Measurements from ENCODE around the gene CWC27.

The CWC27 gene

DNA sequence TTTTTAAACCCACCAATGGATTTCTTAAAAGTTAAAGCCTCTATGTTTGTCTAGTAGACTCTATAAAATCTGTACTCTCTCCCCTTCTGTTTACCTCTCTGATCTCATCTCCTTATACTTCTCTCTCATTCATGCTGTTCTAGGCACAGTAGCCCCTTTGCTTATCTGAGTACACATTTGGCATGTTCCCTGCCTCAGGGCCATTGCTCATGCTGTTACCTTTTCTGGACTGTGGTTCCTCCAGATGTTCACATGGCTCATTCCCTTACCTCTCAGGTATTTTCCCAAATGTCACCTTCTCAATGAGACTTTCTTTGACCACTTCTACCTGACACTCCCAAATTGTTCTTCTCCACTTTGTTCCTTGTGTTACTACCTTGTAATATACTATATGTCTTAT is 176.1 kb downstream of the CWC27 start:
- H3K4me1 ChIP-seq (ENCODE audit: insufficient read depth, low read length): no peaks in the 10 kb centered on the region
- no peak overlapping the region for H3K27ac ChIP-seq (ENCODE audit: low read length)
- H3K79me2 ChIP-seq (ENCODE audit: insufficient read depth, low read length): no peaks in the 10 kb centered on the region
- H3K36me3 ChIP-seq (ENCODE audit: insufficient read depth, low read length): no peaks in the 10 kb centered on the region
- H3K9me3 ChIP-seq (ENCODE audit: insufficient read depth, low read length, severe bottlenecking): no peaks in the 10 kb centered on the region
- H3K4me3 ChIP-seq (ENCODE audit: low read depth in 1 of 2, low read length in 2 of 2): no peak overlapping the region
- DNase-seq: no peak
- TF ChIP-seq EZH2 (IDR thresholded peaks at IDR 0.05; ENCODE audit: borderline replicate concordance, low read depth, low read length, severe bottlenecking): no peak
- H3K9ac ChIP-seq (ENCODE audit: low read depth, low read length): no peak overlapping the region
- no peak overlapping the region for H2AFZ ChIP-seq (ENCODE audit: low read depth, low read length)
- ATAC-seq (ENCODE audit: insufficient read depth, low read depth): no peak
- H4K20me1 ChIP-seq (ENCODE audit: insufficient read depth, low read length): no peaks in the 10 kb centered on the region
- H3K4me2 ChIP-seq (ENCODE audit: insufficient read depth, low read length): no peak overlapping the region
- H3K27me3 ChIP-seq (ENCODE audit: insufficient read depth, low read length, poor library complexity): no peaks in the 10 kb centered on the region

GRCh38 chr5:64947031-64947430 is 178.3 kb downstream of the CWC27 start:
- Histone ChIP-seq H3K9ac (ENCODE audit: low read depth, low read length) (no peak overlapping the region), H3K4me3 (ENCODE audit: low read depth in 1 of 2, low read length in 2 of 2) (no peak overlapping the region), H3K27me3 (ENCODE audit: insufficient read depth, low read length, poor library complexity) (no peaks in the 10 kb centered on the region), H3K36me3 (ENCODE audit: insufficient read depth, low read length) (no peaks in the 10 kb centered on the region), H3K4me1 (ENCODE audit: insufficient read depth, low read length) (no peaks in the 10 kb centered on the region), H3K79me2 (ENCODE audit: insufficient read depth, low read length) (no peaks in the 10 kb centered on the region), H3K9me3 (ENCODE audit: insufficient read depth, low read length, severe bottlenecking) (no peaks in the 10 kb centered on the region), H2AFZ (ENCODE audit: low read depth, low read length) (no peak overlapping the region), H3K27ac (ENCODE audit: low read length) (no peak overlapping the region), H4K20me1 (ENCODE audit: insufficient read depth, low read length) (no peaks in the 10 kb centered on the region), H3K4me2 (ENCODE audit: insufficient read depth, low read length) (no peak overlapping the region)
- TF ChIP-seq EZH2 (IDR thresholded peaks at IDR 0.05; ENCODE audit: borderline replicate concordance, low read depth, low read length, severe bottlenecking) (no peak), CTCF (IDR thresholded peaks at IDR 0.05; ENCODE audit: borderline replicate concordance, extremely low read depth, low read length, poor library complexity, severe bottlenecking) (no peak)
- DNase-seq: no peak
- ATAC-seq (ENCODE audit: insufficient read depth, low read depth): no peak

GRCh38 chr5:64947801-64948200 is 179.1 kb downstream of the CWC27 start:
- H3K4me2 ChIP-seq (ENCODE audit: insufficient read depth, low read length): no peak overlapping the region
- H3K27me3 ChIP-seq (ENCODE audit: insufficient read depth, low read length, poor library complexity): no peaks in the 10 kb centered on the region
- H3K4me3 ChIP-seq (ENCODE audit: low read depth in 1 of 2, low read length in 2 of 2): no peak overlapping the region
- H2AFZ ChIP-seq (ENCODE audit: low read depth, low read length): no peak overlapping the region
- no peaks in the 10 kb centered on the region for H3K9me3 ChIP-seq (ENCODE audit: insufficient read depth, low read length, severe bottlenecking)
- ATAC-seq (ENCODE audit: insufficient read depth, low read depth): no peak
- no peaks in the 10 kb centered on the region for H4K20me1 ChIP-seq (ENCODE audit: insufficient read depth, low read length)
- H3K4me1 ChIP-seq (ENCODE audit: insufficient read depth, low read length): no peaks in the 10 kb centered on the region
- no peak overlapping the region for H3K27ac ChIP-seq (ENCODE audit: low read length)
- TF ChIP-seq CTCF (IDR thresholded peaks at IDR 0.05; ENCODE audit: borderline replicate concordance, extremely low read depth, low read length, poor library complexity, severe bottlenecking) (no peak), EZH2 (IDR thresholded peaks at IDR 0.05; ENCODE audit: borderline replicate concordance, low read depth, low read length, severe bottlenecking) (no peak)
- DNase-seq: no peak
- H3K36me3 ChIP-seq (ENCODE audit: insufficient read depth, low read length): no peaks in the 10 kb centered on the region
- no peak overlapping the region for H3K9ac ChIP-seq (ENCODE audit: low read depth, low read length)
- no peaks in the 10 kb centered on the region for H3K79me2 ChIP-seq (ENCODE audit: insufficient read depth, low read length)

DNA sequence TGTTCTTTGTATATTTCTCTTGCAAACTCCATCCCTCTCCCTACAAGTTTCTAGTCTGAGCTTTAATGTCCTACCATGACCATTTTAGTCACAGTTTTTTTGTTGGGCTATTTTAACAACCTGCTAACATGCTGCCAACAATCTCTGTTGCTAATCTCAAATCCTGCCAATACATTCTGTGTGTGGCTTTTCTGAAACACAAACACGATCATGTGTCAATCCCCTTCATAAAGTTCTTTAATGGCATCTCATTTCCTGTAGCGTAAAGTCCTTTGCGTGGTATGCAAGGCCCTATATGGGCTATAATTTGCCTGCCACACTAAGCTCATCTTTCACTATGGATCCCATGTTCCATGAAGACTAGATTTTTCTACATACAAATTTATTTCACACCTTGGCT is 180.6 kb downstream of the CWC27 start:
- no peaks in the 10 kb centered on the region for H4K20me1 ChIP-seq (ENCODE audit: insufficient read depth, low read length)
- no peak overlapping the region for H3K27ac ChIP-seq (ENCODE audit: low read length)
- no peak overlapping the region for H2AFZ ChIP-seq (ENCODE audit: low read depth, low read length)
- TF ChIP-seq EZH2 (IDR thresholded peaks at IDR 0.05; ENCODE audit: borderline replicate concordance, low read depth, low read length, severe bottlenecking): no peak
- no peak for TF ChIP-seq CTCF (IDR thresholded peaks at IDR 0.05; ENCODE audit: borderline replicate concordance, extremely low read depth, low read length, poor library complexity, severe bottlenecking)
- no peaks in the 10 kb centered on the region for H3K79me2 ChIP-seq (ENCODE audit: insufficient read depth, low read length)
- no peaks in the 10 kb centered on the region for H3K4me1 ChIP-seq (ENCODE audit: insufficient read depth, low read length)
- H3K9ac ChIP-seq (ENCODE audit: low read depth, low read length): no peak overlapping the region
- H3K36me3 ChIP-seq (ENCODE audit: insufficient read depth, low read length): no peaks in the 10 kb centered on the region
- no peaks in the 10 kb centered on the region for H3K9me3 ChIP-seq (ENCODE audit: insufficient read depth, low read length, severe bottlenecking)
- no peak overlapping the region for H3K4me3 ChIP-seq (ENCODE audit: low read depth in 1 of 2, low read length in 2 of 2)
- ATAC-seq (ENCODE audit: insufficient read depth, low read depth) (no peak), DNase-seq (no peak)
- H3K27me3 ChIP-seq (ENCODE audit: insufficient read depth, low read length, poor library complexity): no peaks in the 10 kb centered on the region
- H3K4me2 ChIP-seq (ENCODE audit: insufficient read depth, low read length): no peak overlapping the region

Measured in DND-41 (cell line).